ENCODE data around the gene ELOVL5.

DNA sequence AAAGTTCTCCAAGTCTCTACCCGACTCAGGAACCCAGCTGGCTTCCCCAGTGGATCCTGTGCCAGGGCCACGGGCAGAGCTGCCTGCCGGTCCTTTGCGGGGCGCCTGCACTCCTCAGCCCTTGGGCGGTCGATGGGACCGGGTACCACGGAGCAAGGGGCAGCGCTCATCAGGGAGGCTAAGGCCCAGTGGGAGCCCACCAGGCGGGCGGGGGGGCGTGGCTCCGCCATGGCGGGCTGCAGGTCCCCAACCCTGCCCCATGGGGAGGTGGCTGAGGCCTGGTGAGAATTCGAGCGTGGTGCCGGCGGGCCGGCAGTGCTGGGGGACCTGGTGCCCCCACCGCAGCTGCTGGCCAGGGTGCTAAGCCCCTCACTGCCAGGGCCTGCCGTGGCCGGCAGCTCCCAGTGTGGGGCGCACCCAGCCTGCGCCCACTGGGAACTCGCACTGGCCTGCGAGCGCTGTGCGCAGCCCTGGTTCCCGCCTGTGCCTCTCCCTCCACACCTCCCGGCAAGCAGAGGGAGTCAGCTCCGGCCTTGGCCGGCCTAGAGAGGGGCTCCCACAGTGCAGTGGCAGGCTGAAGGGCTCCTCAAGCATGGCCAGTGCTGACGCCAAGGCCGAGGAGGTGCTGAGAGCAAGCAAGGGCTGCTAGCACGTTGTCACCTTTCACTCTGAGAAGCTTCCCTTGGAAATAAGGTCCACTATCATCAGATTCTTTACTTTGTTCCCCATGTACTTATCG lies 14.8 kb upstream of the ELOVL5 start:
- TF ChIP-seq, protein P1, sequence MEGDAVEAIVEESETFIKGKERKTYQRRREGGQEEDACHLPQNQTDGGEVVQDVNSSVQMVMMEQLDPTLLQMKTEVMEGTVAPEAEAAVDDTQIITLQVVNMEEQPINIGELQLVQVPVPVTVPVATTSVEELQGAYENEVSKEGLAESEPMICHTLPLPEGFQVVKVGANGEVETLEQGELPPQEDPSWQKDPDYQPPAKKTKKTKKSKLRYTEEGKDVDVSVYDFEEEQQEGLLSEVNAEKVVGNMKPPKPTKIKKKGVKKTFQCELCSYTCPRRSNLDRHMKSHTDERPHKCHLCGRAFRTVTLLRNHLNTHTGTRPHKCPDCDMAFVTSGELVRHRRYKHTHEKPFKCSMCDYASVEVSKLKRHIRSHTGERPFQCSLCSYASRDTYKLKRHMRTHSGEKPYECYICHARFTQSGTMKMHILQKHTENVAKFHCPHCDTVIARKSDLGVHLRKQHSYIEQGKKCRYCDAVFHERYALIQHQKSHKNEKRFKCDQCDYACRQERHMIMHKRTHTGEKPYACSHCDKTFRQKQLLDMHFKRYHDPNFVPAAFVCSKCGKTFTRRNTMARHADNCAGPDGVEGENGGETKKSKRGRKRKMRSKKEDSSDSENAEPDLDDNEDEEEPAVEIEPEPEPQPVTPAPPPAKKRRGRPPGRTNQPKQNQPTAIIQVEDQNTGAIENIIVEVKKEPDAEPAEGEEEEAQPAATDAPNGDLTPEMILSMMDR (IDR thresholded peaks at IDR 0.05; ENCODE audit: low read depth, low read length), result no peak
- no peak for TF ChIP-seq EZH2phosphoT487 (IDR thresholded peaks at IDR 0.05; ENCODE audit: low read depth)

All from OCI-LY3 (cell line).